Liver (tissue), 9 donors: ENCODE data around the gene CTSF. TPM values are rescaled to one million over a fixed set of nuclear protein-coding genes. Genes with fewer than 3 reads are reported as not detected.

Experiments
- DNase-seq: peaks from one replicate; pipeline ENCODE4 v3.0.0-alpha.2; 2017; ENCODE audit warnings: low spot score
- H3K27ac ChIP-seq, 2 donors: one replicate each; pipeline ENCODE4 v1.7.0; 2013; ENCODE audit warnings: inconsistent platforms in 2 of 2, low read length in 2 of 2, control low read depth in 1 of 2, low read depth in 1 of 2, mild to moderate bottlenecking in 1 of 2
- H3K27me3 ChIP-seq, 4 donors: one replicate each; pipeline versions ENCODE4 v1.6.1 to v1.7.0; 2013; ENCODE audit warnings: low read length in 3 of 4, inconsistent platforms in 1 of 4, mild to moderate bottlenecking in 1 of 4, moderate library complexity in 1 of 4; ENCODE audit not compliant: control insufficient read depth in 4 of 4, insufficient read depth in 4 of 4
- H3K36me3 ChIP-seq, 4 donors: one replicate each; pipeline versions ENCODE4 v1.6.1 to v1.7.0; 2013; ENCODE audit warnings: low read length in 3 of 4, mild to moderate bottlenecking in 3 of 4, low read depth in 1 of 4, moderate library complexity in 1 of 4; ENCODE audit not compliant: control insufficient read depth in 4 of 4, insufficient read depth in 3 of 4
- H3K4me1 ChIP-seq, 4 donors: one replicate each; pipeline versions ENCODE4 v1.6.1 to v1.7.0; 2013; ENCODE audit warnings: low read length in 3 of 4, mild to moderate bottlenecking in 3 of 4, moderate library complexity in 1 of 4; ENCODE audit not compliant: control insufficient read depth in 4 of 4, insufficient read depth in 4 of 4
- H3K4me3 ChIP-seq, 3 donors: one replicate each; pipeline versions ENCODE4 v1.6.1 to v1.7.0; 2013; ENCODE audit warnings: low read length in 3 of 3, control low read depth in 1 of 3, low read depth in 1 of 3, mild to moderate bottlenecking in 1 of 3
- H3K9ac ChIP-seq, 2 donors: one replicate each; pipeline ENCODE4 v1.7.0; 2013; ENCODE audit warnings: low read length in 2 of 2, mild to moderate bottlenecking in 2 of 2, moderate library complexity in 2 of 2, control low read depth in 1 of 2, low read depth in 1 of 2
- H3K9me3 ChIP-seq, 4 donors: one replicate each; pipeline versions ENCODE4 v1.6.1 to v1.7.0; 2013; ENCODE audit warnings: low read length in 3 of 4; ENCODE audit not compliant: control insufficient read depth in 4 of 4
- ATF3 ChIP-seq: IDR thresholded peaks from 2 replicates; pipeline ENCODE4 v1.6.1; 2016; ENCODE audit warnings: antibody characterized with exemption
- CTCF ChIP-seq: fragments of 150-350 bp; IDR thresholded peaks from 2 replicates; pipeline ENCODE4 v1.5.1; 2017; ENCODE audit warnings: improper control_type of control experiment, low read depth, low read length; ENCODE audit not compliant: missing input control
- EGR1 ChIP-seq, 2 donors: IDR thresholded peaks; 2 replicates each; pipeline ENCODE4 v1.6.1; 2016 to 2018; ENCODE audit warnings: antibody characterized with exemption in 2 of 2, low read depth in 2 of 2
- FOXA1 ChIP-seq: IDR thresholded peaks from 2 replicates; pipeline ENCODE4 v1.6.1; 2016; ENCODE audit warnings: antibody characterized with exemption
- FOXA2 ChIP-seq: IDR thresholded peaks from 2 replicates; pipeline ENCODE4 v1.6.1; 2016; ENCODE audit warnings: antibody characterized with exemption
- GABPA ChIP-seq, 2 donors: IDR thresholded peaks in 1 of 2; conservative IDR thresholded peaks in 1 of 2; 2 replicates each; pipeline ENCODE4 v1.6.1; 2016; ENCODE audit warnings: antibody characterized with exemption in 2 of 2, mild to moderate bottlenecking in 1 of 2, moderate library complexity in 1 of 2
- HNF4A ChIP-seq, 2 donors: conservative IDR thresholded peaks; 2 replicates each; pipeline ENCODE4 v1.6.1; 2016; ENCODE audit warnings: antibody characterized with exemption in 2 of 2, mild to moderate bottlenecking in 2 of 2
- HNF4G ChIP-seq: IDR thresholded peaks from 2 replicates; pipeline ENCODE4 v1.6.1; 2016; ENCODE audit warnings: antibody characterized with exemption
- JUND ChIP-seq, 2 donors: IDR thresholded peaks; 2 replicates each; pipeline ENCODE4 v1.6.1; 2016; ENCODE audit warnings: antibody characterized with exemption in 2 of 2
- NR2F2 ChIP-seq: IDR thresholded peaks from 2 replicates; pipeline ENCODE4 v1.6.1; 2016; ENCODE audit warnings: antibody characterized with exemption
- RAD21 ChIP-seq, 2 donors: IDR thresholded peaks; 2 replicates each; pipeline ENCODE4 v1.6.1; 2016; ENCODE audit warnings: antibody characterized with exemption in 2 of 2, mild to moderate bottlenecking in 2 of 2
- REST ChIP-seq: IDR thresholded peaks from 2 replicates; pipeline ENCODE4 v1.6.1; 2016; ENCODE audit warnings: antibody characterized with exemption, mild to moderate bottlenecking
- RXRA ChIP-seq, 2 donors: IDR thresholded peaks; 2 replicates each; pipeline ENCODE4 v1.6.1; 2017 to 2018; ENCODE audit warnings: antibody characterized with exemption in 2 of 2, mild to moderate bottlenecking in 1 of 2
- SP1 ChIP-seq: IDR thresholded peaks from 2 replicates; pipeline ENCODE4 v1.6.1; 2018; ENCODE audit warnings: antibody characterized with exemption, mild to moderate bottlenecking
- TAF1 ChIP-seq: conservative IDR thresholded peaks from 2 replicates; pipeline ENCODE4 v1.6.1; 2016; ENCODE audit warnings: antibody characterized with exemption, mild to moderate bottlenecking
- WGBS: extraction: QIAGEN DNeasy Blood & Tissue Kit; methylation state at CpG from one replicate; pipeline ENCODE4 v1.1.7; 2013; 5-methylcytosine and 5-hydroxymethylcytosine counted together
- polyA plus RNA-seq, 2 donors: library from polyadenylated mRNA; stranded (reverse) in 1 of 2; unstranded in 1 of 2; fragments of 200-250 nt in 1 of 2; fragments of >200 nt in 1 of 2; fragmentation: Nextera tagmentation in 1 of 2; extraction: Ambion mirVana in 1 of 2; gene quantifications; one replicate each; pipeline versions ENCODE4 v1.2.1 to v1.2.3, GENCODE V29; 2013 to 2015
- total RNA-seq, 2 donors: library from RNA; depleted of rRNA; stranded (reverse); fragments of >200 nt; gene quantifications; one replicate each; pipeline ENCODE4 v1.2.3, GENCODE V29; 2014
- donor health status: healthy.
- donor health status: healthy.
- donor health status: healthy.
- donor health status: healthy.
- donor health status: healthy.

The CTSF gene
- total RNA-seq (10 to 100 TPM in 1 of 2 donors, 1 to 10 TPM in 1; 8.5 to 20.2 TPM), polyA plus RNA-seq (10 to 100 TPM; 27.7 to 31.9 TPM)

- no peak for TF ChIP-seq CTCF
- peak; percentile 65 to 70 for TF ChIP-seq RXRA (IDR thresholded peaks at IDR 0.05)
- TF ChIP-seq FOXA1: peak; percentile 88
- TF ChIP-seq SP1: no peak
- TF ChIP-seq FOXA2: peak; percentile 89
- Histone ChIP-seq H3K36me3 (peaks cover 0 to 8% (median 0%) of the 10 kb centered on the region in 4 donors), H3K9ac (peak within 1 kb of the TSS in 1 of 2 donors; percentile 49), H3K4me3 (peak within 1 kb of the TSS; percentile 38 to 58 (median 48)), H3K27me3 (no peaks in the 10 kb centered on the region), H3K9me3 (no peaks in the 10 kb centered on the region), H3K27ac (peak within 1 kb of the TSS in 1 of 2 donors; percentile 31), H3K4me1 (peaks cover 2 to 14% (median 8%) of the 10 kb centered on the region in 4 donors)
- DNase-seq: peak; percentile 78
- 6% methylated on average over 77 of the region's 77 CpGs for WGBS
Observed at GRCh38 chr11:66568124-66568916, at the start of gene CTSF. TSS of gene CTSF (minus strand) at chr11:66568606. CDS start at chr11:66568486, 120 bp downstream.

- peaks cover 3 to 44% (median 39%) of the 10 kb centered on the region in 4 donors for H3K4me1 ChIP-seq
- H3K9ac ChIP-seq: peak overlapping the region; percentile 79 to 89
- H3K4me3 ChIP-seq: peak overlapping the region; percentile 73 to 88 (median 88)
- H3K27ac ChIP-seq: peak overlapping the region; percentile 96
- peaks cover 0 to 2% (median 0%) of the 10 kb centered on the region in 4 donors for H3K36me3 ChIP-seq
- no peaks in the 10 kb centered on the region for H3K27me3 ChIP-seq
- DNase-seq: no peak
- under 1% methylated on average over 38 of the region's 38 CpGs for WGBS
- no peak for TF ChIP-seq RAD21 (IDR thresholded peaks at IDR 0.05)
- TF ChIP-seq EGR1 (IDR thresholded peaks at IDR 0.05; ENCODE audit: low read depth in 2 of 2): peak in 1 of 2 donors; percentile 10
- no peak for TF ChIP-seq FOXA1
- TF ChIP-seq NR2F2: no peak
- TF ChIP-seq HNF4A (conservative IDR thresholded peaks at IDR 0.05): no peak
- H3K9me3 ChIP-seq: no peaks in the 10 kb centered on the region
Observed at GRCh38 chr11:66617155-66617834, 48.9 kb upstream of the CTSF start.

GRCh38 chr11:66616379-66617154 is 48.2 kb upstream of the CTSF start, which contains the start of gene RBM14:
TSS of gene RBM14 (plus strand) at chr11:66616630. CDS start at chr11:66616721, 91 bp downstream.
- H3K9me3 ChIP-seq: no peaks in the 10 kb centered on the region
- H3K4me1 ChIP-seq: peaks cover 3 to 41% (median 38%) of the 10 kb centered on the region in 4 donors
- H3K36me3 ChIP-seq: no peaks in the 10 kb centered on the region
- H3K4me3 ChIP-seq: peak within 1 kb of the TSS; percentile 73 to 88 (median 88)
- H3K9ac ChIP-seq: peak within 1 kb of the TSS; percentile 91 to 94
- WGBS: under 1% methylated on average over 90 of the region's 90 CpGs
- H3K27me3 ChIP-seq: no peaks in the 10 kb centered on the region
- peak within 1 kb of the TSS; percentile 96 for H3K27ac ChIP-seq
- DNase-seq: peak; percentile 98
- TF ChIP-seq HNF4G: no peak
- no peak for TF ChIP-seq GABPA (IDR thresholded peaks at IDR 0.05 in 1 of 2, conservative IDR thresholded peaks at IDR 0.05 in 1 of 2)
- peak in 1 of 2 donors; percentile 10 for TF ChIP-seq RAD21 (IDR thresholded peaks at IDR 0.05)
- peak in 1 of 2 donors; percentile 24 for TF ChIP-seq RXRA (IDR thresholded peaks at IDR 0.05)
- TF ChIP-seq TAF1: peak; percentile 93
- peak; percentile 98 for TF ChIP-seq SP1
- TF ChIP-seq FOXA2: no peak
- TF ChIP-seq JUND (IDR thresholded peaks at IDR 0.05): no peak
- TF ChIP-seq REST: peak; percentile 91
- TF ChIP-seq CTCF: no peak
- peak; percentile 29 to 86 for TF ChIP-seq EGR1 (IDR thresholded peaks at IDR 0.05; ENCODE audit: low read depth in 2 of 2)
- no peak for TF ChIP-seq ATF3
- TF ChIP-seq HNF4A (conservative IDR thresholded peaks at IDR 0.05): no peak
